Fibroblast of gingiva (primary cell): ENCODE measurements around the gene CCNI2.
A peak's percentile ranks its signal among the peaks of the same experiment; 100 is the strongest.
"Not testable (repeated sequence)": the region's sequence is repeated elsewhere in the genome, so short reads cannot be mapped to it uniquely, and the experiment has no call there.

ENCODE experiments used
- DNase-seq: peaks from one replicate; pipeline ENCODE4 v3.0.0-alpha.2; 2011; ENCODE audit warnings: low read depth

Gene CCNI2

GRCh38 chr5:132781029-132781428 is 33.8 kb downstream of the CCNI2 start:
- no peak for DNase-seq

GRCh38 chr5:132782101-132782500 is 34.9 kb downstream of the CCNI2 start:
- no peak for DNase-seq

- DNase-seq = no peak
Observed at GRCh38 chr5:132785365-132785764, 38.1 kb downstream of the CCNI2 start.

GRCh38 chr5:132785864-132786263 is 38.6 kb downstream of the CCNI2 start:
- no peak for DNase-seq

- peak; percentile 33 for DNase-seq
Observed at GRCh38 chr5:132787076-132787475, 39.9 kb downstream of the CCNI2 start.

- DNase-seq = no peak
Observed at GRCh38 chr5:132788508-132788907, 41.3 kb downstream of the CCNI2 start.

GRCh38 chr5:132788990-132789886 is 42.0 kb downstream of the CCNI2 start:
- no peak for DNase-seq

- DNase-seq = no peak
Observed at GRCh38 chr5:132790201-132790865, 43.1 kb downstream of the CCNI2 start.

- DNase-seq = no peak
Observed at GRCh38 chr5:132791026-132791425, 43.8 kb downstream of the CCNI2 start.

GRCh38 chr5:132797651-132798050 is 50.4 kb downstream of the CCNI2 start:
- DNase-seq = peak; percentile 46

GRCh38 chr5:132799392-132799791 is 52.2 kb downstream of the CCNI2 start:
- no peak for DNase-seq

GRCh38 chr5:132800545-132800944 is 53.3 kb downstream of the CCNI2 start:
- DNase-seq = no peak

- DNase-seq = no peak
Observed at GRCh38 chr5:132802044-132802684, 54.9 kb downstream of the CCNI2 start.

GRCh38 chr5:132802685-132803066 is 55.5 kb downstream of the CCNI2 start:
- not testable (repeated sequence) for DNase-seq
